Upper lobe of left lung (tissue), 4 donors: Measurements from ENCODE around the gene SGCE.

Experiments used
- CTCF ChIP-seq, 6 experiments: fragments of 450-650 bp in 4 of 6; fragments of 200-600 bp in 2 of 6; sonication (generic) in 2 of 6; IDR thresholded peaks; one replicate each; pipeline ENCODE4 v1.5.1; 2016 to 2019; ENCODE audit warnings: antibody characterized with exemption in 6 of 6
- POLR2A ChIP-seq, 4 donors: fragments of 450-650 bp; IDR thresholded peaks; one replicate each; pipeline ENCODE4 v1.5.1; 2016 to 2017; ENCODE audit warnings: antibody characterized with exemption in 4 of 4, mild to moderate bottlenecking in 2 of 4

- no peak for TF ChIP-seq POLR2A (IDR thresholded peaks at IDR 0.05)
- TF ChIP-seq CTCF (IDR thresholded peaks at IDR 0.05) = no peak
These were observed 77.3 kb downstream of the SGCE start for GRCh38 chr7:94578614-94579013.
